ENCODE measurements around the gene AMIGO3. TPM values are rescaled to one million over a fixed set of nuclear protein-coding genes. Genes with fewer than 3 reads are reported as not detected.

Gene AMIGO3
- total RNA-seq, 1 experiment from 2014 or later: not detected

DNA sequence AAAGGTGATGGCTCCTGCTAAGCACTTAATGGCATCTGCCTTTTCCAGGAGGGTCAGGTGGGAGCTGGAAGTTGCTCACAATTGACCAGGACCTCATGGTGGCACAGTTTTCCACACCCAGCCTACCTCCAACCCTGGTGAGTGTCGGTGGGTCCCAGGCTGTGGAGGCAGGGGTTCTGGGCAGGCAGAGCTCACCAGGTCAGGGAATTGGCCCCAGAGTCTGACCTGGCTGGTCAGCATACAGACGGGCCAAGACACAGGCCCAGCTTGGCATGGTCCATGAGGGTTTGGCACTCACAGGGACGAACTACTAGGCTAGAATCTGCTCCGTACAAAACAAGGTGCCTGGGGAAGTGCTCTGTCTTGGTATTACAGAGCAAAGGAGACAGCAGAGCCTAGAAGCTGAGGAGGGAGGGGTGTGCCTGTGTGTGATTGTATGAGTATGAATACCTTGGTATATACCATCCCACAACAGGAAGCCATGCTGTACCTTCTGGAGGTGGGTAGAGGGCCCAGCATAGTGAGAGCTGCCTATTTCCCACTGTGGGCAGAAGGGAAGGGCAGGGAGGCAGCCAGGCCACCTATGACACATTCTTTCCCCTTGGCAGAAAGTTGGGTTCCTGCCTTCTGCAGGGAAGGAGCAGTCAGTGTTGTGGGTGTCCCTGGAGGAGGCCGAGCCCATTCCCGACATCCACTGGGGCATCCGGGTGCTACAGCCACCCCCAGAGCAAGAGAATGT lies 38.8 kb downstream of the AMIGO3 start:
- BruUV-seq (replicated peaks): no TSS peak
- TF ChIP-seq, protein P1, sequence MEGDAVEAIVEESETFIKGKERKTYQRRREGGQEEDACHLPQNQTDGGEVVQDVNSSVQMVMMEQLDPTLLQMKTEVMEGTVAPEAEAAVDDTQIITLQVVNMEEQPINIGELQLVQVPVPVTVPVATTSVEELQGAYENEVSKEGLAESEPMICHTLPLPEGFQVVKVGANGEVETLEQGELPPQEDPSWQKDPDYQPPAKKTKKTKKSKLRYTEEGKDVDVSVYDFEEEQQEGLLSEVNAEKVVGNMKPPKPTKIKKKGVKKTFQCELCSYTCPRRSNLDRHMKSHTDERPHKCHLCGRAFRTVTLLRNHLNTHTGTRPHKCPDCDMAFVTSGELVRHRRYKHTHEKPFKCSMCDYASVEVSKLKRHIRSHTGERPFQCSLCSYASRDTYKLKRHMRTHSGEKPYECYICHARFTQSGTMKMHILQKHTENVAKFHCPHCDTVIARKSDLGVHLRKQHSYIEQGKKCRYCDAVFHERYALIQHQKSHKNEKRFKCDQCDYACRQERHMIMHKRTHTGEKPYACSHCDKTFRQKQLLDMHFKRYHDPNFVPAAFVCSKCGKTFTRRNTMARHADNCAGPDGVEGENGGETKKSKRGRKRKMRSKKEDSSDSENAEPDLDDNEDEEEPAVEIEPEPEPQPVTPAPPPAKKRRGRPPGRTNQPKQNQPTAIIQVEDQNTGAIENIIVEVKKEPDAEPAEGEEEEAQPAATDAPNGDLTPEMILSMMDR (IDR thresholded peaks at IDR 0.05; ENCODE audit: unreplicated experiment): no peak
- intact Hi-C loops (cut with micrococcal nuclease): no loop called here
- Mint-ChIP-seq H3K4me3 (ENCODE audit: unreplicated experiment) (no peak overlapping the region), H3K36me3 (ENCODE audit: insufficient read depth, unreplicated experiment) (peaks cover 16% of the 10 kb centered on the region), H3K27ac (ENCODE audit: low read depth, unreplicated experiment) (no peak overlapping the region), H3K27me3 (ENCODE audit: insufficient read depth, unreplicated experiment) (no peaks in the 10 kb centered on the region), H3K9me3 (ENCODE audit: unreplicated experiment) (no peaks in the 10 kb centered on the region), H3K4me1 (ENCODE audit: insufficient read depth, unreplicated experiment) (peaks cover 5% of the 10 kb centered on the region)
- DNase-seq (ENCODE audit: unreplicated experiment): no peak
- POLR2A ChIA-PET: interaction anchor here (0.5 to 1.2 kb wide), 2 partner anchors 9 to 796 kb away, joined by 3 to 4 read pairs; partner anchors contain the start of genes MST1 and RNF123
- CTCF ChIA-PET: interaction anchor here (1.1 to 1.4 kb wide), 2 partner anchors 9 kb away, joined by 3 read pairs; partner anchors contain the start of gene RNF123

DNA sequence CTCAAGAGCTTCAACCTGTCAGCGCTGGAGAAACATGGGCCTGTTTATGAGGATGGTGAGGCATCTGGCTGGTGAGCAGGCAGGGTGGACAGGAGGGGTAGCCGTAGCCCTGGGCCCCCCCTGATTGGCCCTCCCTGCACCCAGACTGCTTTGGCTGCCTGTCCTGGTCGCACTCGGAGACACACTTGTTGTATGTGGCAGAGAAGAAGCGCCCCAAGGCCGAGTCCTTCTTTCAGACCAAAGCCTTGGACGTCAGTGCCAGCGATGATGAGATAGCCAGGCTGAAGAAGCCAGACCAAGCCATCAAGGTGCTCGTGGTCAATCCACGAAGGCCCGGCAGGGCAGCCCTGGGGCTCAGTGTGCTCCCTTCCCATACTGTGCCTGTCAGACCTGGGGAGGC lies 43.6 kb downstream of the AMIGO3 start:
- TF ChIP-seq, protein P1 (IDR thresholded peaks at IDR 0.05; ENCODE audit: unreplicated experiment): no peak
- CTCF ChIA-PET: interaction anchor here (4.6 kb wide), 1 partner anchor 136 kb away, joined by 23 read pairs; no protein-coding TSS in a partner anchor
- Mint-ChIP-seq H3K27ac (ENCODE audit: low read depth, unreplicated experiment) (no peak overlapping the region), H3K4me3 (ENCODE audit: unreplicated experiment) (no peak overlapping the region), H3K9me3 (ENCODE audit: unreplicated experiment) (no peaks in the 10 kb centered on the region), H3K36me3 (ENCODE audit: insufficient read depth, unreplicated experiment) (peaks cover 23% of the 10 kb centered on the region), H3K4me1 (ENCODE audit: insufficient read depth, unreplicated experiment) (peaks cover 12% of the 10 kb centered on the region), H3K27me3 (ENCODE audit: insufficient read depth, unreplicated experiment) (no peaks in the 10 kb centered on the region)
- DNase-seq (ENCODE audit: unreplicated experiment): no peak
- intact Hi-C loops (cut with micrococcal nuclease): no loop called here
- POLR2A ChIA-PET: interaction anchor here (0.6 to 1.8 kb wide), 3 partner anchors 13 to 164 kb away, joined by 4 to 8 read pairs (median 5); partner anchors contain the start of genes MST1 and RNF123
- BruUV-seq (replicated peaks): TSS peak; percentile 62

DNA sequence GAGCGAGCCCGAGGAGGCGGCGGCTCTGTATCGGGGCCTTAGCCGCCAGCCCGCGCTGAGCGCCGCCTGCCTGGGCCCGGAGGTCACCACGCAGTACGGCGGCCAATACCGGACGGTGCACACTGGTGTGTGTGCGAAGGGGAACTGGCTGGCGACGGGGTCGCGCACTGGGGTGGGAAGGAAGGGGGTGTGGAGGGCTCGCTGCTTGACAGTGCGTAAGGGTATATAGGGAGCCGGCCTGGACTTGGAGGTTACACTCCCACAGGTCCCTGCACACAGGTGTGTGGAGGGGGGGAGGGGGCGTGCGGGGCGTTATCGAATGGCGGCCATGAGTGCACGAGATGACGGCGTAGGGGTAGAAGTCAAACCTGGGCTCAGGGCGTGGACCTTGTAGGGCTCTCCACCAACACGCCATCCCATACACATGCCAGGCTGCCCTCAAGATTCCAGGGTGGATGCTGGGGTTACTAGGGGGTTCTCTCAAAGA lies 44.9 kb downstream of the AMIGO3 start:
- peaks cover 6% of the 10 kb centered on the region for H3K4me1 Mint-ChIP-seq (ENCODE audit: insufficient read depth, unreplicated experiment)
- BruUV-seq (replicated peaks): no TSS peak
- peak overlapping the region; percentile 99 for H3K27ac Mint-ChIP-seq (ENCODE audit: low read depth, unreplicated experiment)
- CTCF ChIA-PET: no interaction called here
- TF ChIP-seq, protein P1 (IDR thresholded peaks at IDR 0.05; ENCODE audit: unreplicated experiment): no peak
- H3K4me3 Mint-ChIP-seq (ENCODE audit: unreplicated experiment): peak overlapping the region; percentile 93
- peaks cover 13% of the 10 kb centered on the region for H3K36me3 Mint-ChIP-seq (ENCODE audit: insufficient read depth, unreplicated experiment)
- POLR2A ChIA-PET: interaction anchor here (0.6 to 1.8 kb wide), 3 partner anchors 15 to 135 kb away, joined by 3 to 8 read pairs (median 5); partner anchors contain the start of genes BSN, MST1 and RNF123
- H3K27me3 Mint-ChIP-seq (ENCODE audit: insufficient read depth, unreplicated experiment): no peaks in the 10 kb centered on the region
- no peaks in the 10 kb centered on the region for H3K9me3 Mint-ChIP-seq (ENCODE audit: unreplicated experiment)
- DNase-seq (ENCODE audit: unreplicated experiment): no peak
- intact Hi-C loops (cut with micrococcal nuclease): loop anchor here (5.0 kb wide), 1 partner anchor 222 kb away; no protein-coding TSS in a partner anchor
